Hepatic stellate cell (primary cell): Measurements from ENCODE around the gene FLT3.
"Not testable (repeated sequence)": the region's sequence is repeated elsewhere in the genome, so short reads cannot be mapped to it uniquely, and the experiment has no call there.

Source experiments
- DNase-seq: peaks from one replicate; pipeline ENCODE4 v3.0.0; 2011; ENCODE audit warnings: low spot score

The FLT3 gene

DNA sequence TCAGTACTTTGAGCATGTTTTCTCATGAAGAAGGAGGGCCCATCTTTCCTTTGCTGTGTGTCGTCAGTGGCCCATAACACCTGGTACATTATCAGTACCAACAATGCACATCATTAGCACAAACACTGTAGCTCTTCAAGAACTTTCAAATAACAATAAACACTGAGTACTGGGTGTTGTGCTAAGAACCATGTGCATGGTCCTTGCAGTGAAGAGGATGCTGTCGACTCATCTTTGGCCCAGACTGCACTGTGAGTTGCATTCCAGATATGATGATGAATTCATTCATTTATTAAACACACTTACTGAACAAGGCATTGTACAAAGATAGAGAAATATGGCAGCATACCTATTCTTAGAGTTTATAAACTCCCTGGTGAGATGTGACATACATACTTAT, 55.8 kb downstream of the FLT3 start:
- peak; percentile 14 for DNase-seq

DNA sequence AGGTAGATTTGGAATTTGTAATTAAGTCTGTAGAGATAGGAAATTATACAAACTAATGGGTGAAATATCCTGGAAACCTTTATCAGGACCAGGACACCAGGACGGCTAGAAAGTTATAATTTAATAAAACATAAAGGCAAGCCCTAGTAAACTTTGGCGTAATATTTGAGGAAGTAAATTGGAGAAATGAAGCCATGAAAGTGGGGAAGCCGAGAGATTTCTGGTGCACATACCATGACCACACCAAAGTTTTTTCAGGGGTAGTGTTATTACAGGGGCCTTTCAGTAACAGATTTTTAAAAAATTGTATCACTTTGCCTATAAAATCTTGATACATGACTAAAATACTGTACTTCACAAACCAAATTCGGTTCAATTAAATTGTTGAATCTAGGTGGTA, 57.2 kb downstream of the FLT3 start:
- no peak for DNase-seq

- no peak for DNase-seq
These were observed 58.9 kb downstream of the FLT3 start for GRCh38 chr13:28041501-28041900.

DNA sequence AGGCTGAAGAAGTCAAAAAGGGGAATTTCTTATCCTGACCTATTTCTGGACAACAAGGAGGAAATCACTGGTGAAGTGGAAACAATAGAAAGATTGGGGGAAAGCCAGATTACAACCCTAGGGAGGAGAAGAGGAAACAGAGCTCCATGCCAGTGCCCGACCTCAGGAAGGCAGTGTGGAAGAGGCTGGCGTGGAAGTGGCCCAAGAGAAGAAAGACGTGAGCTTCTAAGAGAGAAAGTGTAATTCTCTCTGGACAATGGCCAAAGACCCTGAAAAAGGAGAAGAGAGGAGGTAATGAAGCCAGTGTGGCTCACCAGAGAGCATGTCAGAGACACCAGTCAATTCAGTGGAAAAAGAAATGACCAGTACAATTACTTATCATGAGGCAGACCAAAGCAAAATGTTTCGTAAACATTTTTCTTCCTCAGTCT, 59.3 kb downstream of the FLT3 start:
- no peak for DNase-seq

GRCh38 chr13:28037399-28037798, 63.0 kb downstream of the FLT3 start:
- DNase-seq: peak; percentile 15

- no peak for DNase-seq
These were observed 65.1 kb downstream of the FLT3 start for GRCh38 chr13:28035146-28035782.

DNA sequence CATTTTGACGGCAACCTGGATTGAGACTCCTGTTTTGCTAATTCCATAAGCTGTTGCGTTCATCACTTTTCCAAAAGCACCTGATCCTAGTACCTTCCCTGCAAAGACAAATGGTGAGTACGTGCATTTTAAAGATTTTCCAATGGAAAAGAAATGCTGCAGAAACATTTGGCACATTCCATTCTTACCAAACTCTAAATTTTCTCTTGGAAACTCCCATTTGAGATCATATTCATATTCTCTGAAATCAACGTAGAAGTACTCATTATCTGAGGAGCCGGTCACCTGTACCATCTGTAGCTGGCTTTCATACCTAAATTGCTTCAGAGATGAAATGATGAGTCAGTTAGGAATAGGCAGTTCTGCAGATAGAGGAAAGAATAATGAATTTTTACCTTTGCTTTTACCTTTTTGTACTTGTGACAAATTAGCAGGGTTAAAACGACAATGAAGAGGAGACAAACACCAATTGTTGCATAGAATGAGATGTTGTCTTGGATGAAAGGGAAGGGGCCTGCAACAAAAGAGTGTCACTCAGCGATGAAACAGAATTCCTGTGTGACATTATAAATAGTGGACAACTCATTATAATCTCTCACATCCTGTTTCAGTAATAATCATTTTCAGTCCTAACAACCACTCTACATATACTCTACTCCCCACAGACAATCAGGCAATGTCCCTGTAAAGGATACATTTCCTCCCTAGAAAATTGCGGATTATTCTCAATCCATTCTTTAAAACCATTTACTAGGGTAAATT, 66.3 kb downstream of the FLT3 start:
- DNase-seq: no peak

- DNase-seq: not testable (repeated sequence)
These were observed 67.9 kb downstream of the FLT3 start for GRCh38 chr13:28032438-28032837.

DNA sequence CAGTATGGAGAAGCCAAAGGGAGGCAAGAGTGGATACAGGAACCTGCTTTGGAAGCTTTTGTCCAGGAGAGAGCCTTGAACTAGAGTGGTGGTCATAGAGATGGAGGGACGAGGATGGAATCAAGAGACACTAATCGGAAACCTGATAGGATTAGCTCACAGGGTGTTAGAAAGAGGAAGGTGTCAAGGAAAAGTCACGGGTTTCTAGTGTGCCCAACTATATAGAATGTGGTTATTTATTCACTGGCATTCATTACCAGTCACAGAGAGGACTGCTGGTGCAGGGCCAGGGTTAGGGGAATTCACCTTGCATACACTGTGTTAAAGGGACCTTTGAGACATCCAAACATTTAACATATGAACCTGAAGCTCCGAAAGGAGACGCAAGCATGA, 68.5 kb downstream of the FLT3 start:
- DNase-seq: no peak

DNA sequence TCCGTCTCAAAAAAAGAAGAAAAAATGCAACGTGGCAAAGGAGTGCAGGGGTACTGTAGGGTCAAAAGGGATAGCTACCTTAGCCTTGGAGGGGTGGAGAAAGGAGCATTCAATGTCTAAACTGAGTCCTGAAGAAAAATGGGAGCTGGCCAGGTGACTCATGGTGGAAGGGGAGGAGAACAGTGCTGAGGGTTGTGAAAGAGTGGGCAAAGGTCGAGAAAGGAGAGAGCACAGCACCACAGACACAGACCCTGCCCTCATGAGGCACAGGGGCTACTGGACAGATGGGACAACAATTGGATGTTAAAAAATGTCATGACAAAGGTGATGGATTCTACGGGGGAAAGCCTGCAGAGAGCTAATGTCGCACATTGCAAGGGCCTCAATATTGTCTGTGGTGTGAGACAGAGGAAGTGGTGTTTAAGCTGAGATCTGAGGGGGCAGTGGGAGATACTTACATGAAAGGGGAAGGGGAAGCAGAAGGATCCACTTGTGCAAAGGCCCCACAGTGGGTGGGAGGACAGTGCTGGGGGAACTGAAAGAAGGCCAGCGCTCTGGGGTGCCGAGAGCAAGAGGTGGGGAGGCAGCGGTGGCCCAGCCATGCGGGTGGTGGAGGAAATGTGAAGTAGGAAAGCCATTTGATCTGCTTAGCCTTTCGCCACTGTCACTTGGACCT, 69.0 kb downstream of the FLT3 start:
- no peak for DNase-seq

DNA sequence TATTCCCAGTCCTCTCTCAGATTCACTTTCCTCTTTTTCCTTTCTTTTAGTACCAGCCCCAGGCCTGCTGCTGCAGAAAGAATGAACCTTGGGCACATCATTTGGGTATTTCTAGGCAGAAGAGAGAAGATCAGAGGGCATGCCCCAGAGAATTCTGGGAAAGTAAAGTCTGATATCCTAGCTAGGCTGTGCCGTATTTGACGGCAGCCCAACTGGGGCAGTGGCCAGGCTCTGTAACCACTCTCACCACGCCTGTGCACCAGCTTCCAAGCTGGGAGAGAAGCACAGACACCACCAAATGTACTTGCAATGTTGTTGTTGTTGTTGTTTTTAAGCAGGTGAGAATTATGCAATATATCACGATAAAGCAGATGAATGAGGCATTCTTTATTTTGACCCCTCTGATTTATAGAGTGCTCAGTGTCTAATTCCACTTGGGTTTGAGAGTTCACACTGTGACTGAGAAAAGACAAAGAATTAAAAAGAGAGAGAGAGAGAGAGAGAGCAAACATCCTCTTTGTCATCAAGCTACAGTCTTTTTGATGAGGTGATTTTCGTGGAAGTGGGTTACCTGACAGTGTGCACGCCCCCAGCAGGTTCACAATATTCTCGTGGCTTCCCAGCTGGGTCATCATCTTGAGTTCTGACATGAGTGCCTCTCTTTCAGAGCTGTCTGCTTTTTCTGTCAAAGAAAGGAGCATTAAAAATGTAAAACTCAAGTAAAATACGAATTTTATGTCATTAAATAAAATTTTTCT, 72.6 kb downstream of the FLT3 start:
- no peak for DNase-seq

- DNase-seq: no peak
These were observed 73.3 kb downstream of the FLT3 start for GRCh38 chr13:28027071-28027470.

GRCh38 chr13:28026508-28026907, 73.9 kb downstream of the FLT3 start:
- no peak for DNase-seq

- DNase-seq: peak; percentile 14
These were observed 77.4 kb downstream of the FLT3 start for GRCh38 chr13:28022848-28023518.

DNA sequence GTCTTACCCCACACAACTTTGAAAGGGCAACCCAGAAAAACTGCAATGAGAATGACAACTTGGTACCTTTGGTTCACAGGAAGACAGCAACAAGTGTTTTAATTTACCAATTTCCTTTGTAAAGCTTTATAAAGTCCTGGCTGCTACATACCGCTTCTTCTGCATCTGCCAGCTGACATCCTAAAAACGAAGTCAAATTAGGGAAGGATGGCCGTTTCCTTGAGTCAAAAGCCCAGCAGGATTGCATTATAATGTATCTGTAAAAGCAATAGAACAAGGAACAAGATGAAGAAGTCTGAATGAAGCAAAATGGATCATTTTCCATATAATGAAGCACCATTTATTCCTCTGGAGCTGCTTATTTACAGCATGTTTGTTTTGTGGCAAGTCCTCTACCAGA, 86.1 kb downstream of the FLT3 start:
- DNase-seq: no peak

GRCh38 chr13:28013482-28013881, 86.9 kb downstream of the FLT3 start:
- DNase-seq: no peak

- DNase-seq: no peak
These were observed 87.5 kb downstream of the FLT3 start for GRCh38 chr13:28012896-28013295.

DNA sequence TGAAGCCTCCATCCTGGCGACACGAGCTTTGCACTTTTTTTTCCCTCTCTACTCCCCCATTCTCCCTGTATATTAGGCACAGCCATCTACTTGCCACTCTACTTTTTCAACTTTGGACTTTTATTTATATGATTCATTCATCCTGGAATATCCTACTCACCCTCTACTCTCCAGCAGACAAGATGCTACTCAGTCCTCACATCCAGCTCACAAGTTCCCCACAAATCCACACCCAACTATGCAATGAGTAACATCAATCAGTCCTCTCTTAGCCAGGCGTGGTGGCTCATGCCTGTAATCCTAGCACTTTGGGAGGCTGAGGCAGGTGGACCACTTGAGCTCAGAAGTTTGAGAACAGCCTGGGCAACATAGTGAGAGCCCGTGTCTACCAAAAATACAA, 88.0 kb downstream of the FLT3 start:
- no peak for DNase-seq

DNA sequence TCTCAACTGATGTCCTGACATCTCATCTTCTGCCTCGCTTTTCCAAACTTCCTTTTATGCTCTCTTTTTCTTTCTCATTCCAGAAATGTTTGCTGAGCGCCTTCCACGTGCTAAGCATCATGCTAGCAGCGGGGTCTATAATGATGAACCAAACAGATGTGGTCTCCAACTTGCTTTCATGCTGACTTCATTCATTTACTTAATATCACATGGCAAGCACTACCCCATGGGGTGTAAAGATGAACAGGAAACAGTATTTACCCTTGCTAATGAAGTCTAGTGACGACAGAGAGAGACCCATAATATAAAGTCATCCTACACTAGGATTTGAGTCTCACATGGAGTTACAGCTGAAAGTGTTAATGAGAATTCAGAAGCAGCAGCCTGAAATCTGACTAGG, 90.3 kb downstream of the FLT3 start:
- no peak for DNase-seq

DNA sequence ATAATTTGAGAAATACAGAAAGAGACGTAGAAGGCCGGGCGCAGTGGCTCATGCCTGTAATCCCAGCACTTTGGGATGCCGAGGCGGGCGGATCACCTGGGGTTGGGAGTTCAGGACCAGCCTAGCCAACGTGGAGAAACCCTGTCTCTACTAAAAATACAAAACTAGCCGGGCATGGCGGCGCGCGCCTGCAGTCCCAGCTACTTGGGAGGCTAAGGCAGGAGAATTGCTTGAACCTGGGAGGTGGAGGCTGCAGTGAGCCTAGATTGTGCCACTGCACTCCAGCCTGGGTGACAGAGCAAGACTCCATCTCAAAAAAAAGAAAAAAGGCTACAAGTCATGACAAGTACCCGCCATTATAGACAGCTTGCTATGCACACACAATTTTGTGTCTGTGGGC, 95.4 kb downstream of the FLT3 start:
- not testable (repeated sequence) for DNase-seq

DNA sequence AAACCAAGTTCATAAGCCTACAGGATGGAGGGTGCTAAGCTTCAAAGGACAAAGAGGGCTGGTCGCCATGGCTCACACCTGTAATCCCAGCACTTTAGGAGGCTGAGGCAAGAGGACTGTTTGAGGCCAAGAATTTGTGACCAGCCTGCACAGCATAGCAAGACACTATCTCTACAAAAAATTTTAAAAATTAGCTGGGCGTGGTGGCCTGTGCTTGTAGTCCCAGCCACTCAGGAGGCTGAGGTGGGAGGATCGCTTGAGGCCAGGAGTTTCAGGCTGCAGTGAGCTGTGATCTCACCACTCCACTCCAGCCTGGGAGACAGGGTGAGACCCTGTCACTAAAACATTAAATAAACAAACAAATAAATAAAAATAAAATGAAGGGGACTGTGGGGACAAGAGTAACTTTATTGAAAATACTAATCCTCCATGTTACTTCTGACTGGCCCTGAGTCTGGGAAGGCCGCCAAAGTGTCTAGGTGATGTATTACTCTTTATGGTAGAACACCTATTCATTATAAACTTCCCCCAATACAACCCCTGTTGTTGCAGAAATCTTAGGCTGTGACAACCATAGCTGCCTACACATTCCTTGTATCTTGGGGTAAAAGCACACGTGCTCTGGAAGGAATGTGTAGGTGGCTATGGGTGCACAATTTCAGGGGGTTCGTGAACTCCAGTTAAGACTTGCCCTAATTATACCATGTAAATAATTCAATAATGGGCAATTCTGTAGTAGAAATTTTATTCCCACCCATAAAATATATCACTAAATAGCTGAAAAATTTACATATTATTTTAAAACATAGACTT, 97.3 kb downstream of the FLT3 start:
- DNase-seq: no peak
